Measurements from ENCODE around the gene LILRA6. TPM values are rescaled to one million over a fixed set of nuclear protein-coding genes. Genes with fewer than 3 reads are reported as not detected.

Gene LILRA6
- total and polyA plus RNA-seq, 2 of the 8 experiments (the other 6 are each of a cell fraction or from before 2014, with no cell fraction given) = not detected

GRCh38 chr19:54287456-54287855, 44.9 kb upstream of the LILRA6 start:
- Histone ChIP-seq H4K91ac (replicated peaks; ENCODE audit: insufficient read length, low read length) (no peak overlapping the region), H3K79me1 (ENCODE audit: low read depth, low read length) (no peaks in the 10 kb centered on the region), H3K56ac (replicated peaks; ENCODE audit: insufficient read length, low read depth, low read length) (no peak overlapping the region), H3K4ac (replicated peaks; ENCODE audit: insufficient read length, low read depth, low read length) (no peak overlapping the region), H4K5ac (ENCODE audit: insufficient read length, low read depth, low read length) (no peak overlapping the region), H3K79me2 (ENCODE audit: control insufficient read depth in 1 of 2, insufficient read depth in 2 of 2, low read length in 2 of 2) (no peaks in the 10 kb centered on the region), H3K23me2 (ENCODE audit: low read depth, low read length) (no peaks in the 10 kb centered on the region), H3K9me3 (ENCODE audit: insufficient read depth in 2 of 2, low read depth in 1 of 2, low read length in 1 of 2) (peaks cover 0 to 4% of the 10 kb centered on the region in 2 experiments; a peak in 1 of 4 replicates), H2AK5ac (ENCODE audit: low read depth, low read length) (no peak overlapping the region), H4K8ac (ENCODE audit: extremely low read depth, insufficient read depth, low read length) (no peak overlapping the region), H3K27me3 (replicated peaks in 1 of 4; ENCODE audit: control insufficient read depth in 3 of 4, extremely low read depth in 1 of 4, insufficient read depth in 3 of 4, low read length in 3 of 4) (no peaks in the 10 kb centered on the region), H2BK15ac (ENCODE audit: low read length) (no peak overlapping the region), H3K4me2 (ENCODE audit: insufficient read depth in 1 of 2, low read depth in 2 of 2, low read length in 2 of 2) (no peak overlapping the region), H3K9ac (replicated peaks in 1 of 4; ENCODE audit: extremely low read depth in 1 of 4, low read depth in 3 of 4, low read length in 3 of 4) (no peak overlapping the region), H3K27ac (ENCODE audit: low read depth, low read length) (no peak overlapping the region), H2BK12ac (ENCODE audit: low read depth, low read length) (no peak overlapping the region), H3K4me3 (ENCODE audit: extremely low read depth in 1 of 4, insufficient read depth in 2 of 4, low read depth in 3 of 4, low read length in 4 of 4) (no peak overlapping the region), H3K18ac (ENCODE audit: extremely low read depth, low read length) (no peak overlapping the region), H3K23ac (ENCODE audit: insufficient read length) (no peak overlapping the region), H2BK120ac (replicated peaks; ENCODE audit: low read depth, low read length) (no peak overlapping the region), H2BK20ac (ENCODE audit: low read length) (no peak overlapping the region), H3K14ac (ENCODE audit: insufficient read length) (no peak overlapping the region), H3K36me3 (ENCODE audit: control insufficient read depth in 2 of 4, insufficient read depth in 4 of 4, low read length in 3 of 4) (no peaks in the 10 kb centered on the region), H4K20me1 (replicated peaks in 1 of 2; ENCODE audit: control insufficient read depth in 1 of 2, insufficient read depth in 2 of 2, low read length in 2 of 2) (no peaks in the 10 kb centered on the region), H2AFZ (ENCODE audit: low read length) (no peak overlapping the region), H2BK5ac (ENCODE audit: low read depth, low read length) (no peak overlapping the region), H3K4me1 (replicated peaks in 1 of 4; ENCODE audit: control insufficient read depth in 3 of 4, insufficient read depth in 4 of 4, low read length in 3 of 4) (no peaks in the 10 kb centered on the region; a peak in 1 of 7 replicates)
- CTCF ChIA-PET (ENCODE audit: partially characterized antibody) = no interaction called here
- TF ChIP-seq HDAC6 (IDR thresholded peaks at IDR 0.05; ENCODE audit: low read depth, low read length) (no peak), GTF2F1 (IDR thresholded peaks at IDR 0.05; ENCODE audit: borderline replicate concordance, low read depth, low read length) (no peak), POU5F1 (IDR thresholded peaks at IDR 0.05; ENCODE audit: low read depth, low read length) (no peak), MAFK (IDR thresholded peaks at IDR 0.05; ENCODE audit: low read depth, low read length) (no peak), KDM5A (IDR thresholded peaks at IDR 0.05; ENCODE audit: low read length) (no peak)
- FAIRE-seq (peak; percentile 45), DNase-seq (ENCODE audit: low read depth in 1 of 2, low spot score in 2 of 2) (no peak)
- WGBS, 2 experiments (ENCODE audit: extremely low coverage in 1 of 2, insufficient coverage in 1 of 2, insufficient read length in 1 of 2, insufficient replicate concordance in 2 of 2, low coverage in 1 of 2, low lambda C conversion rate in 2 of 2, missing lambda C conversion rate in 1 of 2) = 88% methylated on average over 4 of the region's 4 CpGs; no CpG with 5 or more reads in 1 of the 2 experiments
- POLR2A ChIA-PET (ENCODE audit: partially characterized antibody) = interaction anchor here (1.4 kb wide), 1 partner anchor 87 kb away, joined by 3 read pairs; the partner anchor contains the start of gene RPS9
